Hematopoietic multipotent progenitor cell treated with erythropoietin and hydrocortisone succinate and interleukin-3 and kit ligand, for 6 days (in vitro differentiated cells): ENCODE results near the gene KRTAP4-16.
"Not testable (repeated sequence)": the region's sequence is repeated elsewhere in the genome, so short reads cannot be mapped to it uniquely, and the experiment has no call there.

Experiments
- DNase-seq: peaks from one replicate; pipeline ENCODE4 v3.0.0-alpha.2; 2015

Gene KRTAP4-16

DNA sequence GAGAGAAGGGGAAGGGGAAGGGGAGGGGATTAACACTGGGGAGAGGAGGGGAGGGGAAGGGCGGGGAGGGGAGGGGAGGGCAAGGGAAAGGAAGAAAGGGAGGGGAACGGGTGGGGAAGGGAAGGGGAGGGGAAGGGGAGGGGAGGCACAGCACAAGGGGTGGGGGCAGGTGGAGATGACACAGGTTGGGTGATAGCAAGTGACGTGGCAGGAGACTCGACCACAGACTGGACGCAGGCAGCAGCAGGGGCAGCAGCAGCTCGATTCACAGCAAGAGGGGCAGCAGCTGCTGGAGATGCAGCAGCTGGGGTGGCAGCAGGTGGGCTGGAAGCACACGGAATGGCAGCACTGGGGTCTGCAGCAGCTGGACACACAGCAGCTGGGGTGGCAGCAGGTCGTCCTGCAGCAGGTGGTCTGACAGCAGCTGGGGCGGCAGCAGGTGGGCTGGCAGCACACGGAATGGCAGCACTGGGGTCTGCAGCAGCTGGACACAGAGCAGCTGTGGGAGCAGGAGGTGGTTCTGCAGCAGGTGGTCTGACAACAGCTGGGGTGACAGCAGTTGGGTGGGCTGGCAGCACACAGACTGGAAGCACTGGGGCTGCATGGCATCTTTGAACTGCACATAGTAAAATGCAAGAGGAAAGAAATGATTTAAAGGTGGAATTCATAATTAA is at the start of gene KRTAP4-16:
KRTAP4-16 (minus strand) TSS at position 624 of the 674 bp plus-strand sequence; CDS start at position 624, 0 bp downstream.
- no peak for DNase-seq

- DNase-seq = no peak
These were observed 49.5 kb upstream of the KRTAP4-16 start for GRCh38 chr17:41151525-41151924.

DNA sequence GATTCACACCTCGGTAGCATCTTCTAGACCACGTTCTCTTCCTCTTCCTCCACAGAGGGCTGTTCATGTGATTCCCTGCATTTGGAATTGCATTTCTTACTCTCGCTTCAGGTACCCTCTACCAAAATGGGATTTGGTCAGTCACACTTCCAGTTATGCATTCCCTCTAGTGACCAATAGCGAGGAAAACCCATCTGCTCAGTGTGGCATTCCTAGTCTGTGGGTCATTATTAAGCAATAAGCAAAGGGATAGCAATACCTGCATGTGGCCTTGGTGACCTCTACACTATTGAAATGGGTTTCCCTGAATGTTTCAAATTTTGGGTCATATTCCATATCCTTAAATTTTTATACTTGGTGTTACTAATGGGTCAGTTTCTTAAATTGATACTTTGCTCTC is 48.0 kb upstream of the KRTAP4-16 start:
- no peak for DNase-seq

GRCh38 chr17:41149652-41149985 is 47.6 kb upstream of the KRTAP4-16 start, which contains the start of gene KRTAP4-5:
KRTAP4-5 (minus strand) TSS chr17:41149825; CDS start chr17:41149767, 58 bp downstream.
- DNase-seq = no peak

DNA sequence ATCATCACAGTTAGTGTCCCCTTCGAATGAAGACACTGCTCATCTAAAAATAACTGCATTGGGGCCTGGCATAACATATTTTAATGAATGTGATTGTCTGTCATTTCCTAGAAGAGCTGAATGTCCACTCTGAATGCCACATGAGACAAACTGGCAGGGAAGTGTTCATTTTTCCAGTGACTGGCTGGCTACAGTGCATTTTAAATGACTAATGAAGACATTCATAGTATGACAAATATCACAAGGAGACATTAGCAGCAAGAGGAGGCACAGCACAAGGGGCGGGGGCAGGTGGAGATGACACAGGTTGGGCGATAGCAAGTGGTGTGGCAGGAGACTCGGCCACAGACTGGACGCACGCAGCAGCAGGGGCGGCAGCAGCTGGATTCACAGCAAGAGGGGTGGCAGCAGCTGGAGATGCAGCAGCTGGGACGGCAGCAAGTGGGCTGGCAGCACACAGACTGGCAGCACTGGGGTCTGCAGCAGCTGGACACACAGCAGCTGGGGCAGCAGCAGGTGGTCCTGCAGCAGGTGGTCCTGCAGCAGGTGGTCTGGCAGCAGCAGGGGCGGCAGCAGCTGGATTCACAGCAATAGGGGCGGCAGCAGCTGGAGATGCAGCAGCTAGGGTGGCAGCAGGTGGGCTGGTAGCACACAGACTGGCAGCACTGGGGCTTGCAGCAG is 47.1 kb upstream of the KRTAP4-16 start:
- not testable (repeated sequence) for DNase-seq

DNA sequence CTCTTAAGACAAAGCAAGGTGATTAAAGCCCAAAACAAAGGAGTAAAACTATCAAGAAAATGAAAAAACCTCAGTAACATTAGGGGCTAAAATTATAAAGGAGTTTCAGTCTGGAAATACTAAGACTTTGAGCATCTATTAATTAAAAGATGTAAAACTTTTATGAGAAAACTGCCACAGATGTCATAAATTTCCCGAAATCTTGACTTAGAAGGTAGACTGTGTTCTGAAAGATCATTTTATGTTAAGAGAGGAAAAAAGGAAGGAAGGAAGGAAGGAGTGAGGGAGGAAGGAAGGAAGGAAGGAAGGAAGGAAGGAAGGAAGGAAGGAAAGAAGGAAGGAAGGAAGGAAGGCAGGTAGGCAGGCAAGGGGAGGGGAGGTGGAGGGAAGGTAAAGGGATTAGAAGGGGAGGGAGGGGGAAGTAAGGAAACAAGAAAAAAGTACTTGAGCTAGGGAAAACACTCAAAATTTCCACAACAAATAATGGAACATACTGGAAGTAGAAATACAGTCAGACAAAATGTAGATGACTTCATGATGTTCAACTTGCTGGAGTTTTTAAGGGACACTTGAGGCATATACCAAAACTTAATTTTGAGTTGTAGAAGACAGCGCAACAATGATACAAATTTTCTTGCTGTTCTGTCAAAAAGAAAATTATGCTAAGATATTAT is 45.7 kb upstream of the KRTAP4-16 start:
- no peak for DNase-seq

GRCh38 chr17:41145261-41145660 is 43.3 kb upstream of the KRTAP4-16 start:
- no peak for DNase-seq

DNA sequence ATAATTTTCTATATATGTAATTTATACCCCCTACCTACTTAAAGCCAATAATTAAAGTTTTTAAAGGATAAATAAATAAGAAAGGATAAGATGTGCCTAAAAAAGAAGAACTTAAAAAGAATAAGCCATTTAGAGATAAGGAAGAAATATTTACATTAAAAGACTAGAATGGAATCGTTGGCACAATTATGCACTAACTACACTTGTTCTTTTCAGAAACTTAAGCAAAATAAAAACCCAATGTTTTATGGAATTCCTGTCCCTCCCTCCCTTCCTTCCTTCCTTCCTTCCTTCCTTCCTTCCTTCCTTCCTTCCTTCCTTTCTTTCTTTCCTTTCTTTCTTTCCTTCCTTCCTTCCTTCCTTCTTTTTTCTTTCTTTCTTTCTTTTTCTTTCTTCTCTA is 42.8 kb upstream of the KRTAP4-16 start:
- DNase-seq = no peak

GRCh38 chr17:41141361-41141760 is 39.4 kb upstream of the KRTAP4-16 start:
- DNase-seq = no peak

DNA sequence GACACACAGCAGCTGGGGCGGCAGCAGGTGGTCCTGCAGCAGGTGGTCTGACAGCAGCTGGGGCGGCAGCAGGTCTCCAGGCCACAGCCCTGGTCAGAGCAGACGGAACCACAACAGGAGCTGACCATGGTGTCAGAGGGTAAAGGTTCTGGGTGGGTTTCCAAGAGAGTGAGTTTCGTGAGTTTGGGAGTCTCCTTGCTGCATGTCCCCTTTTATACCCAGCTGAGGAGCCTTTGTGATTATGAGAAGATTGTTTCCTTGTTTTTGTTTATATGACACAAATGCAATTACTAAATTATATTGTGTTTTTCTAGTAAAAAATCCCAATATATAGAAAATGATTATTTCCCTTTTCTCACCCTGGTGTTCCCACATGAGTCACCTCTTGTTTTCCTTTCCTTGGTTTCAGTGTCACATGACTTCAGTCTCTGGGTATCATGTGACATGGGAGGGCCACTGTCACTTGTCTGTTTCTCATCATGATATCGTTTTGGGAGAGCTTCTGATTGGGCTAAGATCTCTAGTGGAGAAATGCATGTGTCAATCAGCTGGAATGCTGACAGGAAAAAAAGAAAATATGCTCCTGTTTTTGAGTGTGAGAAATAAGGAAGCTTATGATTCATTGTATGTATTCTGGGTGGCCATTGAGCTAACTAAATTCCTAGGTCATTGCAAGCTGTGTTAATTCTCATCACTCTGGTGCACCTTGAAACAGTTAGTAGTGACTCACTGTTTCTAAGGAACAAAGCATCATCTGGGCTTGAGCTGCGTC is 38.5 kb upstream of the KRTAP4-16 start, which contains the start of gene KRTAP4-6:
KRTAP4-6 (minus strand) TSS at position 185 of the 772 bp plus-strand sequence; CDS start at position 128, 57 bp downstream.
- DNase-seq = no peak

- DNase-seq = not testable (repeated sequence)
These were observed 37.9 kb upstream of the KRTAP4-16 start for GRCh38 chr17:41139865-41140264.

GRCh38 chr17:41133880-41134735 is 32.1 kb upstream of the KRTAP4-16 start:
- no peak for DNase-seq

DNA sequence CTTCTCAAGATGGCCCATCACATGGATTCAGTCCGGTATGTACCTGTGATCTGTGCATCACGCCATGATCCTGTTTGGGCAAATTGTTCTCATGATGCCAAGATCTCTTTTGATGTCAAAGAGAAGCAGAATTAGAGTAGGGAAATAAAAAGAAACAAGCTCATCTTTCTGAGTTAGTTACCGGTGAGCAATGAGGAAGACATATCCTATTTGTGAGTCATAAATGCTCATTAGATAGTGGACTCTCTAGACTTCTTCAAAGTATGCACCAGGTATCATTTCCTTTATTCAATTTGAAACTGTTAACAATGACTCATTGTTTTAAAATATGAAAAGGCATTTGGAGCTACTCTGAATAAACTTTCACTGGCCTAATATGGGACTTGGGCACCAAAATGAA is 30.0 kb upstream of the KRTAP4-16 start:
- no peak for DNase-seq

GRCh38 chr17:41127371-41127770 is 25.4 kb upstream of the KRTAP4-16 start:
- DNase-seq = no peak

GRCh38 chr17:41126412-41126811 is 24.4 kb upstream of the KRTAP4-16 start:
- DNase-seq = no peak

- no peak for DNase-seq
These were observed 23.1 kb upstream of the KRTAP4-16 start for GRCh38 chr17:41125064-41125463.

- not testable (repeated sequence) for DNase-seq
These were observed 22.0 kb upstream of the KRTAP4-16 start, which contains the start of gene KRTAP4-12 for GRCh38 chr17:41123991-41124371. KRTAP4-12 (minus strand) TSS chr17:41124182; CDS start chr17:41124122, 60 bp downstream.

DNA sequence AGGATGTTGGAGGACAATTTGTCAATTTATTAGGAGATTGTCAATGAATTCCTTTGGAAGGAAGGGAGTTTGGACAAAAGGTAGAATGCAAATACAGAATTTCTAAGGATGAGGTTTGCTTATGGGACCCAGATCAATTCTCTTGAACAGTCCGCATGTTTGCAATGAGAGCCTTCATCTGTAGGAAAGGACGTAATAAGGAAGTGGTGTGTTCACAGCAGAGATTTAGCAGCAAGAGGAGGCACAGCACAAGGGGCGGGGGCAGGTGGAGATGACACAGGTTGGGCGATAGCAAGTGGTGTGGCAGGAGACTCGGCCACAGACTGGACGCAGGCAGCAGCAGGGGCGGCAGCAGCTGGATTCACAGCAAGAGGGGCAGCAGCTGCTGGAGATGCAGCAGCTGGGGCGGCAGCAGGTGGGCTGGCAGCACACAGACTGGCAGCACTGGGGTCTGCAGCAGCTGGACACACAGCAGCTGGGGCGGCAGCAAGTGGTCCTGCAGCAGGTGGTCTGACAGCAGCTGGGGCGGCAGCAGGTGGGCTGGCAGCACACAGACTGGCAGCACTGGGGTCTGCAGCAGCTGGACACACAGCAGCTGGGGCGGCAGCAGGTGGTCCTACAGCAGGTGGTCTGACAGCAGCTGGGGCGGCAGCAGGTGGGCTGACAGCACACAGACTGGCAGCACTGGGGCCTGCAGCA is 21.4 kb upstream of the KRTAP4-16 start:
- not testable (repeated sequence) for DNase-seq

- no peak for DNase-seq
These were observed 19.7 kb upstream of the KRTAP4-16 start for GRCh38 chr17:41121742-41122141.

GRCh38 chr17:41119696-41120690 is 18.0 kb upstream of the KRTAP4-16 start:
- peak; percentile 11 for DNase-seq
